K562 (cell line): ENCODE results near the gene MPZL1. TPM values are rescaled to one million over a fixed set of nuclear protein-coding genes. Genes with fewer than 3 reads are reported as not detected.

Experiments used
- ATAC-seq: fragments of 200-7000 bp; cut with Tn5 transposase; 3 replicates; pipeline ENCODE4 v1.9.1; 2020; ENCODE audit warnings: moderate library complexity
- BruUV-seq: library from RNA; stranded (reverse); fragments of 400-500 nt; replicated peaks from 2 replicates; lab custom pipeline; 2021; lab: Mats Ljungman, UMichigan
- CTCF ChIA-PET: fragments of 300-600 bp; formaldehyde crosslinking; extraction: SDS; loops from one replicate; lab custom pipeline; 2021; ENCODE audit warnings: low intra/inter-chr PET ratio; lab: Yijun Ruan, JAX
- POLR2A ChIA-PET: fragments of 300-600, 350-650 bp; sonication (Branson Sonifier 250); formaldehyde crosslinking; extraction: SDS; loops from one replicate; lab custom pipeline; 2021; ENCODE audit warnings: antibody characterized with exemption, inconsistent platforms; lab: Yijun Ruan, JAX
- DNase-seq, 4 experiments: peaks; one replicate each; pipeline versions ENCODE4 v3.0.0 to v3.0.0-alpha.2; 2011 to 2018; ENCODE audit warnings: low spot score in 3 of 4, mixed read lengths in 3 of 4; ENCODE audit errors: extremely low read depth in 1 of 4
- FAIRE-seq: peaks from 2 replicates; lab custom pipeline; 2011; peaks lifted over from hg19 to GRCh38; lab: Jason Lieb, UNC
- H2AFZ ChIP-seq: 2 replicates; pipeline ENCODE4 v1.6.0; 2011; ENCODE audit warnings: low read depth, low read length, control low read depth, inconsistent platforms
- H3K27ac ChIP-seq: fragments of 200-600 bp; 3 replicates; pipeline ENCODE4 v1.8.0; 2011; ENCODE audit warnings: low read depth, mild to moderate bottlenecking, control low read depth, inconsistent platforms, low read length, moderate library complexity, mixed read lengths; ENCODE audit errors: extremely low read depth
- H3K27me3 ChIP-seq, 2 experiments: fragments of 300-600 bp in 1 of 2; 2 replicates in 1 of 2; 3 replicates in 1 of 2; pipeline versions ENCODE4 v1.6.0 to v1.8.0; 2011; ENCODE audit warnings: inconsistent platforms in 2 of 2, low read length in 2 of 2, mild to moderate bottlenecking in 1 of 2, mixed read lengths in 1 of 2, moderate library complexity in 1 of 2; ENCODE audit not compliant: control insufficient read depth in 2 of 2, insufficient read depth in 2 of 2
- H3K36me3 ChIP-seq: fragments of 300-600 bp; 3 replicates; pipeline ENCODE4 v1.8.0; 2011; ENCODE audit warnings: mild to moderate bottlenecking, low read length, inconsistent platforms; ENCODE audit not compliant: control insufficient read depth, insufficient read depth
- H3K4me1 ChIP-seq, 2 experiments: fragments of 200-600 bp in 1 of 2; replicated peaks in 1 of 2; 2 replicates in 1 of 2; 3 replicates in 1 of 2; pipeline versions ENCODE4 v1.5.1 to v1.8.0; 2011; ENCODE audit warnings: inconsistent platforms in 2 of 2, low read length in 2 of 2, mild to moderate bottlenecking in 1 of 2, mixed read lengths in 1 of 2, moderate library complexity in 1 of 2; ENCODE audit not compliant: control insufficient read depth in 2 of 2, insufficient read depth in 2 of 2
- H3K4me2 ChIP-seq: 2 replicates; pipeline ENCODE4 v1.6.1; 2011; ENCODE audit warnings: low read length, control low read depth, inconsistent platforms, mixed read lengths; ENCODE audit not compliant: insufficient read depth
- H3K4me3 ChIP-seq: fragments of 200-600 bp; sonication (generic), shearing (Covaris generic); 2 replicates; pipeline ENCODE4 v1.5.1; 2016; ENCODE audit warnings: control low read depth, inconsistent platforms
- H3K79me2 ChIP-seq: fragments of 200-600 bp; 3 replicates; pipeline ENCODE4 v1.8.0; 2011; ENCODE audit warnings: low read length, inconsistent platforms; ENCODE audit not compliant: control insufficient read depth, insufficient read depth
- H3K9ac ChIP-seq, 2 experiments: 2 replicates each; pipeline versions ENCODE4 v1.6.0 to v1.6.1; 2011; ENCODE audit warnings: low read depth in 2 of 2, low read length in 2 of 2, control low read depth in 1 of 2, inconsistent platforms in 1 of 2, mild to moderate bottlenecking in 1 of 2, mixed read lengths in 1 of 2; ENCODE audit not compliant: insufficient read depth in 1 of 2
- H3K9me1 ChIP-seq: one replicate; pipeline ENCODE4 v1.6.0; 2011; ENCODE audit warnings: inconsistent platforms, mild to moderate bottlenecking, low read length, moderate library complexity; ENCODE audit not compliant: control insufficient read depth, insufficient read depth
- H3K9me3 ChIP-seq: replicated peaks from 2 replicates; pipeline ENCODE4 v1.5.1; 2011; ENCODE audit warnings: low read depth, low read length, inconsistent platforms; ENCODE audit not compliant: control insufficient read depth, insufficient read depth
- H4K20me1 ChIP-seq: replicated peaks from 2 replicates; pipeline ENCODE4 v1.6.1; 2011; ENCODE audit warnings: low read length, inconsistent platforms, mixed read lengths; ENCODE audit not compliant: control insufficient read depth, insufficient read depth
- ARHGAP35 ChIP-seq: fragments of 450-650 bp; IDR thresholded peaks from 2 replicates; pipeline ENCODE4 v1.6.1; 2018; ENCODE audit not compliant: partially characterized antibody
- CBX3 ChIP-seq, 2 experiments: IDR thresholded peaks; 1 replicate in 1 of 2; 2 replicates in 1 of 2; pipeline ENCODE4 v1.6.1; 2012; ENCODE audit warnings: inconsistent platforms in 2 of 2, low read length in 2 of 2, borderline replicate concordance in 1 of 2, control low read depth in 1 of 2
- NR0B1 ChIP-seq: fragments of 450-650 bp; IDR thresholded peaks from one replicate; pipeline ENCODE4 v1.6.1; 2018; ENCODE audit warnings: mild to moderate bottlenecking, moderate library complexity; ENCODE audit not compliant: partially characterized antibody
- PHTF2 ChIP-seq: fragments of 250-450 bp; sonication (Bioruptor Pico); IDR thresholded peaks from 2 replicates; pipeline ENCODE4 v1.5.0; 2021; ENCODE audit warnings: mild to moderate bottlenecking
- PRDM10 ChIP-seq: fragments of 450-650 bp; IDR thresholded peaks from 2 replicates; pipeline ENCODE4 v1.6.1; 2018; ENCODE audit not compliant: partially characterized antibody
- RBM14 ChIP-seq: fragments of 200-400 bp; formaldehyde crosslinking; IDR thresholded peaks from 2 replicates; pipeline ENCODE4 v1.6.1; 2018; ENCODE audit warnings: low read depth, mild to moderate bottlenecking, low read length, moderate library complexity, borderline replicate concordance; ENCODE audit not compliant: insufficient read depth
- RUNX1 ChIP-seq: sonication (generic); IDR thresholded peaks from 2 replicates; pipeline ENCODE4 v1.6.1; 2016; ENCODE audit warnings: antibody characterized with exemption, low read depth
- SMAD1 ChIP-seq: fragments of 150-350 bp; IDR thresholded peaks from 2 replicates; pipeline ENCODE4 v1.6.1; 2014; ENCODE audit warnings: low read length, low read depth; ENCODE audit not compliant: partially characterized antibody
- TOE1 ChIP-seq, 2 experiments: fragments of 450-650 bp in 1 of 2; sonication (generic) in 1 of 2; formaldehyde crosslinking in 1 of 2; IDR thresholded peaks; 2 replicates each; pipeline versions ENCODE4 v1.7.1 to v1.8.0; 2016 to 2022; ENCODE audit warnings: borderline replicate concordance in 2 of 2, mild to moderate bottlenecking in 2 of 2, antibody characterized with exemption in 1 of 2, inconsistent platforms in 1 of 2, low read depth in 1 of 2, missing genetic modification reagents in 1 of 2, moderate library complexity in 1 of 2
- ZHX1 ChIP-seq: fragments of 150-350 bp; conservative IDR thresholded peaks from 2 replicates; pipeline ENCODE4 v1.6.1; 2014; ENCODE audit warnings: low read length
- WGBS: fragments of 100-300 bp; shearing (Covaris generic); methylation state at CpG from one replicate; pipeline ENCODE4 v1.1.6; 2016; ENCODE audit warnings: low coverage, mixed read lengths; ENCODE audit not compliant: insufficient coverage; ENCODE audit errors: missing lambda C conversion rate; 5-methylcytosine and 5-hydroxymethylcytosine counted together
- in situ Hi-C: fragments of 300-500 bp; cut with MboI; formaldehyde crosslinking; loops from 4 replicates; pipeline ENCODE4 v1.15.0; 2018; ENCODE audit warnings: inconsistent platforms, mixed read lengths
- intact Hi-C: fragments of 100-400 bp; cut with micrococcal nuclease; formaldehyde crosslinking; loops from 2 replicates; pipeline ENCODE4 v1.14.2; 2022
- polyA plus RNA-seq, 8 experiments: library from polyadenylated mRNA; depleted of rRNA in 4 of 8; stranded (reverse) in 5 of 8; unstranded in 3 of 8; fragments of >200 nt; fragmentation: Nextera tagmentation in 2 of 8; fragmentation: Illumina TruSeq in 1 of 8; extraction: Ambion mirVana in 2 of 8; extraction: Trizol in 1 of 8; gene quantifications; 2 replicates each; pipeline versions ENCODE4 v1.2.1 to v1.2.3, GENCODE V29; 2011 to 2014; ENCODE audit warnings: inconsistent platforms in 1 of 8, missing spikeins in 1 of 8
- total RNA-seq, 7 experiments: library from RNA; depleted of rRNA in 6 of 7; stranded (reverse); fragments of >200 nt in 6 of 7; fragmentation: Illumina TruSeq in 2 of 7; extraction: Trizol in 2 of 7; gene quantifications; 2 replicates each; pipeline versions ENCODE4 v1.2.1 to v1.2.3, GENCODE V29; 2011 to 2021; ENCODE audit warnings: low replicate concordance in 1 of 7

Gene MPZL1
- total and polyA plus RNA-seq, 9 of the 15 experiments (the other 6 are each of a cell fraction or from before 2014, with no cell fraction given): 14.5 to 153 (median 66.5) TPM

- TF ChIP-seq NR0B1: no peak
- no peak for TF ChIP-seq RBM14
- no peak for TF ChIP-seq RUNX1
- no peak for TF ChIP-seq ZHX1
- TF ChIP-seq PHTF2 (CRISPR knock-in tag): no peak
These were observed 91.2 kb downstream of the MPZL1 start (continued) for GRCh38 chr1:167812972-167813371.

- ChIA-PET CTCF (no interaction called here), POLR2A (no interaction called here)
- Histone ChIP-seq H3K9me3 (peaks cover 3% of the 10 kb centered on the region; the same call in 1 of the 2 replicates), H3K9me1 (no peaks in the 10 kb centered on the region), H3K27me3 (no peaks in the 10 kb centered on the region), H3K36me3 (no peaks in the 10 kb centered on the region), H3K9ac (no peak overlapping the region), H4K20me1 (no peaks in the 10 kb centered on the region), H3K4me2 (no peak overlapping the region), H3K4me1 (peaks cover 4 to 11% of the 10 kb centered on the region in 2 experiments; a peak in 4 of 5 replicates), H2AFZ (no peak overlapping the region), H3K4me3 (no peak overlapping the region), H3K79me2 (no peaks in the 10 kb centered on the region; the same call in 2 of the 3 replicates), H3K27ac (no peak overlapping the region)
- FAIRE-seq (no peak), DNase-seq (no peak), ATAC-seq (no peak)
- intact Hi-C loops (no loop called here), in situ Hi-C loops (no loop called here)
- 48% methylated on average over 1 of the region's 1 CpG for WGBS
- no TSS peak for BruUV-seq
- TF ChIP-seq CBX3 (IDR thresholded peaks at IDR 0.05; ENCODE audit: borderline replicate concordance in 1 of 2, low read length in 2 of 2) (peak in 1 of 2 experiments; percentile 90; a peak in 2 of 3 replicates), ARHGAP35 (no peak), TOE1 (IDR thresholded peaks at IDR 0.05; ENCODE audit: borderline replicate concordance) (no peak), TOE1 (CRISPR knock-in tag; IDR thresholded peaks at IDR 0.05; ENCODE audit: borderline replicate concordance, low read depth) (no peak), PRDM10 (no peak), SMAD1 (no peak)
These were observed 93.9 kb downstream of the MPZL1 start for GRCh38 chr1:167815650-167816049.
